WERI-Rb-1 (cell line): ENCODE measurements around the gene PDCD6IP.
"Not testable (repeated sequence)": the region's sequence is repeated elsewhere in the genome, so short reads cannot be mapped to it uniquely, and the experiment has no call there.

ENCODE experiments used
- DNase-seq: peaks from one replicate; pipeline ENCODE4 v3.0.0-alpha.2; 2020
- H3K27ac ChIP-seq: fragments of 250-450 bp; sonication (Bioruptor Pico); 2 replicates; pipeline ENCODE4 v1.5.1; 2020; ENCODE audit warnings: mild to moderate bottlenecking, moderate library complexity
- H3K27me3 ChIP-seq: fragments of 250-450 bp; sonication (Bioruptor Pico); 2 replicates; pipeline ENCODE4 v1.5.1; 2021; ENCODE audit warnings: mild to moderate bottlenecking, low read depth, moderate library complexity; ENCODE audit not compliant: insufficient read depth, severe bottlenecking
- H3K36me3 ChIP-seq: fragments of 250-450 bp; sonication (Bioruptor Pico); 2 replicates; pipeline ENCODE4 v1.5.1; 2020; ENCODE audit warnings: mild to moderate bottlenecking, moderate library complexity
- H3K4me3 ChIP-seq: 2 replicates; pipeline ENCODE4 v1.5.1; 2011; ENCODE audit warnings: low read depth, mild to moderate bottlenecking, control low read depth, low read length
- H3K9me3 ChIP-seq: fragments of 250-450 bp; sonication (Bioruptor Pico); 2 replicates; pipeline ENCODE4 v1.5.1; 2021; ENCODE audit warnings: mild to moderate bottlenecking, moderate library complexity; ENCODE audit not compliant: severe bottlenecking
- TF ChIP-seq, protein P1 (sequence below): IDR thresholded peaks from 2 replicates; pipeline ENCODE4 v1.5.1; 2011; ENCODE audit warnings: low read depth, mild to moderate bottlenecking, control low read depth, inconsistent platforms, low read length

PDCD6IP gene, protein sequence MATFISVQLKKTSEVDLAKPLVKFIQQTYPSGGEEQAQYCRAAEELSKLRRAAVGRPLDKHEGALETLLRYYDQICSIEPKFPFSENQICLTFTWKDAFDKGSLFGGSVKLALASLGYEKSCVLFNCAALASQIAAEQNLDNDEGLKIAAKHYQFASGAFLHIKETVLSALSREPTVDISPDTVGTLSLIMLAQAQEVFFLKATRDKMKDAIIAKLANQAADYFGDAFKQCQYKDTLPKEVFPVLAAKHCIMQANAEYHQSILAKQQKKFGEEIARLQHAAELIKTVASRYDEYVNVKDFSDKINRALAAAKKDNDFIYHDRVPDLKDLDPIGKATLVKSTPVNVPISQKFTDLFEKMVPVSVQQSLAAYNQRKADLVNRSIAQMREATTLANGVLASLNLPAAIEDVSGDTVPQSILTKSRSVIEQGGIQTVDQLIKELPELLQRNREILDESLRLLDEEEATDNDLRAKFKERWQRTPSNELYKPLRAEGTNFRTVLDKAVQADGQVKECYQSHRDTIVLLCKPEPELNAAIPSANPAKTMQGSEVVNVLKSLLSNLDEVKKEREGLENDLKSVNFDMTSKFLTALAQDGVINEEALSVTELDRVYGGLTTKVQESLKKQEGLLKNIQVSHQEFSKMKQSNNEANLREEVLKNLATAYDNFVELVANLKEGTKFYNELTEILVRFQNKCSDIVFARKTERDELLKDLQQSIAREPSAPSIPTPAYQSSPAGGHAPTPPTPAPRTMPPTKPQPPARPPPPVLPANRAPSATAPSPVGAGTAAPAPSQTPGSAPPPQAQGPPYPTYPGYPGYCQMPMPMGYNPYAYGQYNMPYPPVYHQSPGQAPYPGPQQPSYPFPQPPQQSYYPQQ

DNA sequence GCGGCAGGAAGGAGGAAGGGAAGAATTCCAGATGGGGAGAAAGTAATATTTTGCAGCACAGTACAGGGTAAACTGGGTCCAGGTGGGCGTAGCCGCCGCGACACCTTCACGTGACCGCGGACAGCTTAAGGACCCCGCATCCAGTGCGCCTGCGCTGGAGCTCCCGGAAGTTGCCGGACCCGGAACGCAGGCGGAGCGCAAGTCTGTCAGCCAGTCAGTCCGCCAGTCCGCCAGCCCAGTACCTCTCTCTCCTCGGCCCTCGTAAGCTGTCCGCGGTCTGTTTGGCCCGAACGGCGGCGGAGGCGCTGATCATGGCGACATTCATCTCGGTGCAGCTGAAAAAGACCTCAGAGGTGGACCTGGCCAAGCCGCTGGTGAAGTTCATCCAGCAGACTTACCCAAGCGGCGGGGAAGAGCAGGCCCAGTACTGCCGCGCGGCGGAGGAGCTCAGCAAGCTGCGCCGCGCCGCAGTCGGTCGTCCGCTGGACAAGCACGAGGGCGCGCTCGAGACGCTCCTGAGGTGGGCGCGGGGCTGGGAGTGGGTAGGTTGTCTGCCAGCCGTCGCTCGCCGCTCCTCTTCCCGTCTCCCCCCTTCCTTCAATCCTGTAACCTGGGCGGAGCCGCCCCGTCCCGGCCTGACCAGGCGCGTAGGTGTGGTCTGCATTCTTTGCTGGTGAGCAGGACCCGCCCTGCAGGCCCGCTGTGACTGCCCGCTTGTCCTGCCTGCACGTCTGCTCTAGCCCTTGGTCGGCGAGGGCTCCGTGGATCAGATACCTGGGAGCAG is at the start of gene PDCD6IP:
TSS of gene PDCD6IP (plus strand) at position 213 of the 784 bp plus-strand sequence. CDS start at position 312, 99 bp downstream.
- Histone ChIP-seq H3K4me3 (peak within 1 kb of the TSS; percentile 63), H3K27ac (peak within 1 kb of the TSS; percentile 84), H3K27me3 (no peaks in the 10 kb centered on the region), H3K36me3 (peaks cover 9% of the 10 kb centered on the region), H3K9me3 (no peaks in the 10 kb centered on the region)
- TF ChIP-seq, protein P1, sequence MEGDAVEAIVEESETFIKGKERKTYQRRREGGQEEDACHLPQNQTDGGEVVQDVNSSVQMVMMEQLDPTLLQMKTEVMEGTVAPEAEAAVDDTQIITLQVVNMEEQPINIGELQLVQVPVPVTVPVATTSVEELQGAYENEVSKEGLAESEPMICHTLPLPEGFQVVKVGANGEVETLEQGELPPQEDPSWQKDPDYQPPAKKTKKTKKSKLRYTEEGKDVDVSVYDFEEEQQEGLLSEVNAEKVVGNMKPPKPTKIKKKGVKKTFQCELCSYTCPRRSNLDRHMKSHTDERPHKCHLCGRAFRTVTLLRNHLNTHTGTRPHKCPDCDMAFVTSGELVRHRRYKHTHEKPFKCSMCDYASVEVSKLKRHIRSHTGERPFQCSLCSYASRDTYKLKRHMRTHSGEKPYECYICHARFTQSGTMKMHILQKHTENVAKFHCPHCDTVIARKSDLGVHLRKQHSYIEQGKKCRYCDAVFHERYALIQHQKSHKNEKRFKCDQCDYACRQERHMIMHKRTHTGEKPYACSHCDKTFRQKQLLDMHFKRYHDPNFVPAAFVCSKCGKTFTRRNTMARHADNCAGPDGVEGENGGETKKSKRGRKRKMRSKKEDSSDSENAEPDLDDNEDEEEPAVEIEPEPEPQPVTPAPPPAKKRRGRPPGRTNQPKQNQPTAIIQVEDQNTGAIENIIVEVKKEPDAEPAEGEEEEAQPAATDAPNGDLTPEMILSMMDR = peak; percentile 22; the same call in 1 of the 2 replicates
- DNase-seq = peak; percentile 94

DNA sequence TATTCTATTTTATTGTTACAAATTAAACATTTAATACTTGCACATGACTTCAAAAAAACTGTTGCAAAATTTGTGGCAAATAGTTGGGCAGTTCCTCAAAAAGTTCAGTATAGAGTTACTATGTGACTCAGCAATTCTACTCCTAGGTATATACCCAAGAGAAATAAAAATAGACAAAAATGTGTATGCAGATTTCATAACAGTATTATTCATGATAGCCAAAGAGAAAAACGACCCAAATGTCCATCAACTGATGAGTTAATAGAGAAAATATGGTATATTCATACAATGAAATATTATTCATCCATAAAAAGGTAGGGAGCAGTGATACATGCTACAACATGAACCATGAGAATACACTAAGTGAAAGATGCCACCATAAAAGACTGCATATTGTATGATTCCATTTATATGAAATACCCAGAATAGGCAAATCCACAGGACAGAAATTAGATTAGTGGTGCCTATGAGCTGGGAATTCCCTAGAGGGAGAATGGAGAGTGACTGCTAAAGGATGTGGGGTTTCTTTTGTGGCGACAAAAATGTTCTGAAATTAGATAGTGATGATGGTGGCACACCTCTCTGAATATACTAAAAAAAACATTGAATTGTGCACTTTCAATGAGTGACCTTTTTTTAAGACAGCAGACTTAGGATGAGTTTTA is 48.8 kb upstream of the PDCD6IP start:
- Histone ChIP-seq H3K27ac (no peak overlapping the region), H3K4me3 (no peak overlapping the region), H3K27me3 (no peaks in the 10 kb centered on the region), H3K9me3 (peaks cover under 1% of the 10 kb centered on the region), H3K36me3 (no peaks in the 10 kb centered on the region)
- no peak for DNase-seq
- TF ChIP-seq, protein P1 = no peak

DNA sequence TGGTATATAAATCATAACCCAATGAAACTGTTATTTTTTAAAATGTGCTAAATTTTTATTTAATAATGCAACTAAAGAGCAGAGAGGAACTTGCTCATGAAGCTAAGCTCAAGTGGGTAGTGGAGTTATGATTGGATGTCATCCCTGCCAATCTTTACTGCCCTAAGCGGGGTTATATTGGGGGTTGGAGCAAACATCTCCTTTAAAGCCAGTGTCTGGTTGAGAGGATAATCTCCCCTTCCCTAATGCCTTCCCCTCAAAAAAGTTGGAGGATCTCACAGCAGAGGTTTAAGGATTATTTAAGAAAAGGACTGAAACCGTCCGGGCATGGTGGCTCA is 48.2 kb upstream of the PDCD6IP start:
- Histone ChIP-seq H3K27ac (no peak overlapping the region), H3K4me3 (no peak overlapping the region), H3K36me3 (no peaks in the 10 kb centered on the region), H3K27me3 (no peaks in the 10 kb centered on the region), H3K9me3 (peaks cover 5% of the 10 kb centered on the region)
- TF ChIP-seq, protein P1 = no peak
- DNase-seq = no peak

DNA sequence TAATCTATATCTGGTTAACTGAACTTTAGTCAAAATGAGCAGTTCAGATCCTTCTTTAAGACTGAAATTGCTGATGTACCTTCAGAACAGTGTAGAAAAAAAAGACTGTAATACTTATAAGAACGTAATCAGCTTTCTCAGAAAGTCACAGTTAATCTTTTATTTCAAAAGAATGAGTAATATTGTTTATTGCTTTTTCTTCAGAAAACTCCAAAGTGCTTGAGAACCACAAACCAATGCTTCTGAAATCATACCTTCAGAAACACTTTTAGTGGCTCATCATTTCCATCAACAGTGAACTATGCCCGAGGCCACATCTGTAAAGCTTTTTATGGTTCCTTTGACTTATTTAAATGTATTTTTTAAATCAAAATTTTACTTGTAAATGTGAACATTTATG is 47.1 kb upstream of the PDCD6IP start:
- TF ChIP-seq, protein P1 = no peak
- Histone ChIP-seq H3K4me3 (no peak overlapping the region), H3K27me3 (no peaks in the 10 kb centered on the region), H3K27ac (no peak overlapping the region), H3K9me3 (peaks cover 6% of the 10 kb centered on the region), H3K36me3 (no peaks in the 10 kb centered on the region)
- no peak for DNase-seq

DNA sequence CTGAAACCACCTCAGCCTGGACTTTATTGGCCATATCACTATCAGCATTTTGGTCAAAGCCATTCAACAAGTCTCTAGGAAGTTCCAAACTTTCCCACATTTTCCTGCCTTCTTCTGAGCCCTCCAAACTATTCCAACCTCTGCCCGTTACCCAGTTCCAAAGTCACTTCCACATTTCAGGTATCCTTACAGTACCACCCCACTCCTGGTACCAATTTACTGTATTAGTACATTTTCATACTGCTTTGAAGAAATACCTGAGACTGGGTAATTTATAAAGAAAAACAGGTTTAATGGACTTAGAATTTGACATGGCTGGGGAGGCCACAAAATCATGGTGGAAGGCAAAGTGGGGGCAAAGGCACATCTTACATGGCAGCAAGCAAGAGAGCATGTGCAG is 44.0 kb upstream of the PDCD6IP start:
- not testable (repeated sequence) for H3K27ac ChIP-seq, H3K9me3 ChIP-seq, DNase-seq, H3K27me3 ChIP-seq, H3K36me3 ChIP-seq, H3K4me3 ChIP-seq
